ENCODE results near the gene IGF1R.

- TF ChIP-seq CTCF (conservative IDR thresholded peaks at IDR 0.05 in 1 of 2, IDR thresholded peaks at IDR 0.05 in 1 of 2; ENCODE audit: extremely low read depth in 1 of 2, insufficient read depth in 1 of 2, low read depth in 1 of 2, low read length in 2 of 2) (no peak), EZH2 (IDR thresholded peaks at IDR 0.05; ENCODE audit: borderline replicate concordance, low read length) (no peak)
Measured at GRCh38 chr15:98609144-98609852, 39.0 kb upstream of the IGF1R start.

All from mammary epithelial cell (primary cell).